Loucy (cell line): ENCODE measurements around the gene AP3S1.
"Not testable (repeated sequence)": the region's sequence is repeated elsewhere in the genome, so short reads cannot be mapped to it uniquely, and the experiment has no call there.

Experiments used
- H2AFZ ChIP-seq: fragments of 200-600 bp; sonication (generic); 2 replicates; pipeline ENCODE4 v1.6.0; 2016; ENCODE audit warnings: antibody characterized with exemption, mild to moderate bottlenecking, low read length, moderate library complexity
- H3F3A ChIP-seq: fragments of 200-600 bp; 2 replicates; pipeline ENCODE4 v1.6.0; 2016; ENCODE audit warnings: antibody characterized with exemption, low read depth, mild to moderate bottlenecking
- H3K27me3 ChIP-seq: fragments of 200-600 bp; sonication (generic); 2 replicates; pipeline ENCODE4 v1.6.1; 2014; ENCODE audit warnings: low read length, mild to moderate bottlenecking; ENCODE audit not compliant: insufficient read depth, poor library complexity, severe bottlenecking
- H3K36me3 ChIP-seq: fragments of 200-600 bp; sonication (generic); 2 replicates; pipeline ENCODE4 v1.6.1; 2016; ENCODE audit warnings: low read length; ENCODE audit not compliant: insufficient read depth
- H3K4me1 ChIP-seq: fragments of 200-600 bp; sonication (generic); 2 replicates; pipeline ENCODE4 v1.5.1; 2014; ENCODE audit warnings: low read length, mild to moderate bottlenecking; ENCODE audit not compliant: insufficient read depth, poor library complexity, severe bottlenecking
- H3K4me2 ChIP-seq: fragments of 200-600 bp; sonication (generic); 2 replicates; pipeline ENCODE4 v1.6.0; 2014; ENCODE audit warnings: antibody characterized with exemption, low read length, low read depth, mild to moderate bottlenecking; ENCODE audit not compliant: poor library complexity, severe bottlenecking
- H3K4me3 ChIP-seq: fragments of 200-600 bp; sonication (generic); 2 replicates; pipeline ENCODE4 v1.5.1; 2014; ENCODE audit warnings: low read length, mild to moderate bottlenecking, mixed read lengths; ENCODE audit not compliant: poor library complexity, severe bottlenecking
- H3K79me2 ChIP-seq: fragments of 200-600 bp; sonication (generic); 2 replicates; pipeline ENCODE4 v1.6.1; 2014; ENCODE audit warnings: low read length; ENCODE audit not compliant: insufficient read depth
- H3K9ac ChIP-seq: fragments of 200-600 bp; sonication (generic); 2 replicates; pipeline ENCODE4 v1.6.0; 2014; ENCODE audit warnings: mild to moderate bottlenecking, low read depth, low read length, moderate library complexity; ENCODE audit not compliant: poor library complexity, severe bottlenecking
- H3K9me2 ChIP-seq: fragments of 200-600 bp; sonication (generic); replicated peaks from 2 replicates; pipeline ENCODE4 v1.6.1; 2016; ENCODE audit warnings: low read depth, low read length, mixed read lengths
- H3K9me3 ChIP-seq: fragments of 200-600 bp; sonication (generic); 2 replicates; pipeline ENCODE4 v1.6.1; 2014; ENCODE audit warnings: mild to moderate bottlenecking, antibody characterized with exemption, low read length, low read depth; ENCODE audit not compliant: insufficient read depth
- H4K20me1 ChIP-seq: fragments of 200-600 bp; sonication (generic); 2 replicates; pipeline ENCODE4 v1.6.0; 2014; ENCODE audit warnings: antibody characterized with exemption, low read length, mild to moderate bottlenecking; ENCODE audit not compliant: insufficient read depth, poor library complexity, severe bottlenecking
- EZH2phosphoT487 ChIP-seq: fragments of 200-600 bp; IDR thresholded peaks from 2 replicates; pipeline ENCODE4 v1.6.1; 2018; ENCODE audit warnings: antibody characterized with exemption, mild to moderate bottlenecking, moderate library complexity, borderline replicate concordance
- TF ChIP-seq, protein P1 (sequence below): fragments of 200-600 bp; sonication (generic); conservative IDR thresholded peaks from 2 replicates; pipeline ENCODE4 v1.5.1; 2014; ENCODE audit warnings: mild to moderate bottlenecking, antibody characterized with exemption, low read length

AP3S1 gene

DNA sequence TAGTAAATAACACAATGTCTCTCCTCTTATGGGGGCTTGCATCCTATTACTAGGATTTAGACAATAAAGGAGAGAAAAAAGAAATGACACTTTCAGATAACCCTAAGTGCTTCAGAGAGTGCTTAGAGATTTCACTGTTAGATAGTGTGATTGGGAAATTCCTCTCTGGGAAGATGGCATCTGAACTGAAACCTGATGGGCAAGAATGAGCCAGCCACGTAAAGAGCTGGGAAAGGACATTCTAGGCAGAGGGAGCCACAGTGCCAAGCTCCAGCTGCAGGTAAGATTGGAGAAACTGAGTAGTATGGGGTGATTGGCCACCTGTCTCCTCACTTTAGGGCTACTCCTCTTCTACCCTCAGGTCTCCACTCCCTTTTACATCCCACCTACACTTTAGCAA, 39.8 kb upstream of the AP3S1 start:
- H3K36me3 ChIP-seq = no peaks in the 10 kb centered on the region
- H3K9me3 ChIP-seq = no peaks in the 10 kb centered on the region
- no peaks in the 10 kb centered on the region for H3F3A ChIP-seq
- H4K20me1 ChIP-seq = no peaks in the 10 kb centered on the region
- no peak overlapping the region for H2AFZ ChIP-seq
- no peak overlapping the region for H3K4me3 ChIP-seq
- H3K9me2 ChIP-seq = no peaks in the 10 kb centered on the region
- no peak overlapping the region for H3K4me2 ChIP-seq
- no peaks in the 10 kb centered on the region for H3K4me1 ChIP-seq
- no peaks in the 10 kb centered on the region for H3K79me2 ChIP-seq
- no peaks in the 10 kb centered on the region for H3K27me3 ChIP-seq
- TF ChIP-seq EZH2phosphoT487 = no peak
- TF ChIP-seq, protein P1, sequence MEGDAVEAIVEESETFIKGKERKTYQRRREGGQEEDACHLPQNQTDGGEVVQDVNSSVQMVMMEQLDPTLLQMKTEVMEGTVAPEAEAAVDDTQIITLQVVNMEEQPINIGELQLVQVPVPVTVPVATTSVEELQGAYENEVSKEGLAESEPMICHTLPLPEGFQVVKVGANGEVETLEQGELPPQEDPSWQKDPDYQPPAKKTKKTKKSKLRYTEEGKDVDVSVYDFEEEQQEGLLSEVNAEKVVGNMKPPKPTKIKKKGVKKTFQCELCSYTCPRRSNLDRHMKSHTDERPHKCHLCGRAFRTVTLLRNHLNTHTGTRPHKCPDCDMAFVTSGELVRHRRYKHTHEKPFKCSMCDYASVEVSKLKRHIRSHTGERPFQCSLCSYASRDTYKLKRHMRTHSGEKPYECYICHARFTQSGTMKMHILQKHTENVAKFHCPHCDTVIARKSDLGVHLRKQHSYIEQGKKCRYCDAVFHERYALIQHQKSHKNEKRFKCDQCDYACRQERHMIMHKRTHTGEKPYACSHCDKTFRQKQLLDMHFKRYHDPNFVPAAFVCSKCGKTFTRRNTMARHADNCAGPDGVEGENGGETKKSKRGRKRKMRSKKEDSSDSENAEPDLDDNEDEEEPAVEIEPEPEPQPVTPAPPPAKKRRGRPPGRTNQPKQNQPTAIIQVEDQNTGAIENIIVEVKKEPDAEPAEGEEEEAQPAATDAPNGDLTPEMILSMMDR = no peak
- no peak overlapping the region for H3K9ac ChIP-seq

DNA sequence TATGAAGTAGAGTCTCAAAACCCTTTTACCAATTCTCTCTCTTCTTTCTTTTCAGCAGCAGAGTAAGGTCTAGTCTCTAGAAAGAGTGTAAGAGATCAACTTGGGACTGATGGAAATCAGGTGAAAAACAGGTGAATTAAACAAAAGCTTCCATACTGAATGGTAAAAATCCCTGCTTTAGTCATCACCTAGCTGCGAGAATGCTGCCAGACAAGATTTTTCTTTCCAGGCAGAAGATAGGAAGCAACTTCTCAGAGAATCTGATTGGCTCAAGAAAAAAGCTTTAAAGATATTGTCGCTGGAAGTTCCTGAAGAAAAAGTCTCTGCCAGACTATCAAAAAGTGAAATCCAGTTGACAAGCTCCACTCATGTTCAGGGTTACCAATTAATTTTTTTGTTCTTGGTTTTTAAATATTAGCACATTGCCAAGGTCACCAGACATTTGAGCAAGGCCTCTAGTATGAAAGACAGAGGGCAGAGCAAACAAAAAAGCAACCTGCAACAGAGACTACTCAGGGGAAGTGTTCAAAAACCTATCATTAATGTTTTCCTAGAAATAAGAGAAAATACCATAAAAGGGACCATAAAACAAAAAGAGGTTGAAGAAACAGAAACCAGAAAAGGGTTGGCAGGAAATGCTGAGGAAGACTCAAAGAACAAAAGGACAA, 34.6 kb upstream of the AP3S1 start:
- Histone ChIP-seq H3K9me3 (no peaks in the 10 kb centered on the region), H3K9me2 (no peaks in the 10 kb centered on the region), H3K79me2 (no peaks in the 10 kb centered on the region), H2AFZ (no peak overlapping the region), H4K20me1 (no peaks in the 10 kb centered on the region), H3K9ac (no peak overlapping the region), H3K4me1 (no peaks in the 10 kb centered on the region), H3F3A (no peaks in the 10 kb centered on the region), H3K4me2 (no peak overlapping the region), H3K4me3 (no peak overlapping the region), H3K36me3 (no peaks in the 10 kb centered on the region), H3K27me3 (no peaks in the 10 kb centered on the region)
- TF ChIP-seq, protein P1 = no peak
- no peak for TF ChIP-seq EZH2phosphoT487

DNA sequence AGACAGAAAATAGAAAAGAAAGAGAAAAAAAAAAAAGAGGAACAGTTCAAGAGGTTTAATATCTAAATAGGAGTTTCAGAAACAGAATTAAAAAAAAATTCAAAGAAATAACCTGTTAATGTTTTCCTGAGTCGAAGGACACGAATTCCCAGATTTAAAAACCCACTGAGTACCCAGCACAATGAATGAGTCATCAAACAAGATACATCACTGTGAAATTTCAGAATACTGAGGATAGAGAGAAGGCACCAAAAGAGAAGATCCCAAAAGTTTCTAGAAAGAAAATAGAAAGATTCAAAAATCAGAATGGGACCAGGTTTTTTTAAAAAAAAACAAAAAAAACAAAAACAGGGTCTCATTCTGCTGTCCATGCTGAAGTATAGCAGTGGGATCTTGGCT, 34.1 kb upstream of the AP3S1 start:
- no peaks in the 10 kb centered on the region for H4K20me1 ChIP-seq
- no peaks in the 10 kb centered on the region for H3K27me3 ChIP-seq
- H3K4me2 ChIP-seq = no peak overlapping the region
- H3K9me3 ChIP-seq = no peaks in the 10 kb centered on the region
- no peaks in the 10 kb centered on the region for H3F3A ChIP-seq
- no peaks in the 10 kb centered on the region for H3K4me1 ChIP-seq
- no peak overlapping the region for H3K4me3 ChIP-seq
- no peaks in the 10 kb centered on the region for H3K79me2 ChIP-seq
- H3K9ac ChIP-seq = no peak overlapping the region
- H3K9me2 ChIP-seq = no peaks in the 10 kb centered on the region
- TF ChIP-seq EZH2phosphoT487 = no peak
- TF ChIP-seq, protein P1 = no peak
- no peak overlapping the region for H2AFZ ChIP-seq
- no peaks in the 10 kb centered on the region for H3K36me3 ChIP-seq

DNA sequence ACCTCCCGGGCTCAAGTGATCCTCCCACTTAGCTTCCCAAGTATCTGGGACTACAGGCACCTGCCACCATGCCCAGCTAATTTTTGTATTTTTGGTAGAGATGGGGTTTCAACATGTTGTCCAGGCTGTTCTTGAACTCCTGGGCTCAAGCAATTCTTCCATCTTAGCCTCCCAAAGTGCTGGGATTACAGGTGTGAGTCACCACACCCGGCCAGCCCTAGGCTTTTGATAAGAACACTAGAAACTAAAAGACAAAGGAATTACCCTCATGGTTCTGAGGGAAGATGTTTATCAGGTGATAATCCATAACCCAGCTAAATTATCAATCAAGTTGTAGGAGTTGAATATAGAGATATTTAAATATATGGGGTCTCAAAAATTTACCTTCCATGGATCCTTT, 33.7 kb upstream of the AP3S1 start:
- H3K9me2 ChIP-seq, H3K9me3 ChIP-seq, H3K27me3 ChIP-seq, H3K4me3 ChIP-seq, H3F3A ChIP-seq, H4K20me1 ChIP-seq, H3K36me3 ChIP-seq, H3K79me2 ChIP-seq, H3K4me1 ChIP-seq, H3K9ac ChIP-seq, H2AFZ ChIP-seq, H3K4me2 ChIP-seq: not testable (repeated sequence)
